Measurements from ENCODE around the gene SMAD5.
A peak's percentile ranks its signal among the peaks of the same experiment; 100 is the strongest.

Gene SMAD5

DNA sequence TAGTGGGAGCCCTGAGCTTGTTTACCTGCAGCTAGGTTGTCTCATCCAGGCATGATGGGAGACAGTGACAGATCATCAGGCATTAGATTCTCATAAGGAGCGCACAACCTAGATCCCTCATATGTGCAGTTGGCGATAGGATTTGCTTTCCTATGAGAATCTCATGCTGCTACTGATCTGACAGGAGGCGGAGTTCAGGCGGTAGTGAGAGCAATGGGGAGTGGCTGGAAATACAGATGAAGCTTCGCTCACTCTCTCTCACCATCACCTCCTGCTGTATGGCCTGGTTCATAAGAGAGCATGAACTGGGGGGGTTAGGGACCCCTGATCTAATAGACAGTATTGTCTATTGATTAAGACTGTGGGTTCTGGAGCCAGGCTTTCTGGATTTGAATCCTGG lies 24.9 kb downstream of the SMAD5 start:
- no peak for DNase-seq

DNA sequence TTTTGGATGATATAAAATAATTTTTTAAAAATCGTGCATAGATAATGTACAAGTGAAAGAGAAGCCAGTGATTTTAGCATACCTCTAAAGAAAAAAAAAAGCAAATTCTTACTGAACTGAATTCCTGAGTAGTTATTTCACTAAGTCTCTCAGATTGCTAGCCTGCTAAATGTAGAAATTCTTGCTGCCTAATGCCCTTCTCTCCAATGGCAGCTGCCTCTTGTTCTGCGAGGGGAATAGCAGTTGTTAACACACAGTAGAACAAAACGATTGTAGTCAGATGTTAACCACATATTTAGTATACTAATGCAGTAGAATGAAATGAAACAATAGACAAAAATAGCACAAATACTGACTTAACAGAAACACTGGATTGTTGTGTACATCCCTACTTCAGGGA lies 26.8 kb downstream of the SMAD5 start:
- DNase-seq: no peak

DNA sequence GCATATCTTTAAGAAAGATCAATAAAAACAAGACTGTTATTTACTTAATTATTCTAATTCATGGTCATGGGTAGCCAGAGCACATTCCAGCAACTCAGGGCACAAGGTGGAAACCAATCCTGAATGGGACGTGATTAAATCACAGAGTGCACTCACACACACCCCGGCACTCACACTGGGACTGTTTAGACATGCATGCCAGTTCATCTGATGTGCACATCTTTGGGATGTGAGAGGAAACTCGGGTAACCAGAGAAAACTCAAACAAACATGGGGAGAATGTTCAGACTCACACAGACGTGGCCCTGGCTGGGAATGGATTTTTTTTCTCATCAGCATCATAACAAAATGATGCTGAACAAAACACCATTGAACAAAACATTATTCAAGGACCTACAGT lies 29.4 kb downstream of the SMAD5 start:
- DNase-seq: no peak

DNA sequence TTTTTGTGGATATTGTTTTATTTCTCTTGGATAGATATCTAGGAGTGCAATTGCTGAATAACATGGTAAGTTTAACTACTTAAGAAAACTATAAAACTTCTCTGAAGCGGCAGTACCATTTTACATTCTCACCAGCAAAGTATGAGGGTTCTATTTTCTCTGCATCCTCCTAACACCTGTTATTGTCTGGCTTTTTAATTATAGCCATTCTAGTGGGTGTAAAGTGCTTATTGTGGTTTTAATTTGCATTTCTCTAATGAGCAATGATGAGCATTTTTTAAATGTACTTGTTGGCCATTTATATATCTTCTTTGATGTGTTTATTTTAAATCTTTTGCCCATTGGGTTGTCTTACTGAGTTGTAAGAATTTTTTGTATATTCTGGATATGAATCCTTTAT lies 31.6 kb downstream of the SMAD5 start:
- DNase-seq: no peak

DNA sequence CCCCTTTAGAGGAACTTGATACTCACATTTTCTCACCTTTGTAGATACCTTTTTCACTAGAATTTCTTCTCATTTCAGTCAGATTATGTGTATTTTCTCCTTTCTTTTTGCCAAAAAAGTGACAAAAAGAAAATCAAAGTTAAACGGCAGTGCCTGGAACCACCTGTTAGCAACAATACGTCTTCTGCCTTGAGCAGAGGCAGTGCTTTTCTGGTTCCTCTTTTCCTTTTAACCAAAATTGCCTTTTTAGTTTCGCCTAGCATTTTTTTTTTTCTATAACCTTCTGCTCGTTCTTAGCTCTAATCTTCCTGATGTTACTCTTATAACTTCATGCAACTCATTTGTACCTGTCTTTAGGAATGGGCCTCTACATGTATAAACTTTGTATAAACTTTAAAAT lies 34.3 kb downstream of the SMAD5 start:
- no peak for DNase-seq

DNA sequence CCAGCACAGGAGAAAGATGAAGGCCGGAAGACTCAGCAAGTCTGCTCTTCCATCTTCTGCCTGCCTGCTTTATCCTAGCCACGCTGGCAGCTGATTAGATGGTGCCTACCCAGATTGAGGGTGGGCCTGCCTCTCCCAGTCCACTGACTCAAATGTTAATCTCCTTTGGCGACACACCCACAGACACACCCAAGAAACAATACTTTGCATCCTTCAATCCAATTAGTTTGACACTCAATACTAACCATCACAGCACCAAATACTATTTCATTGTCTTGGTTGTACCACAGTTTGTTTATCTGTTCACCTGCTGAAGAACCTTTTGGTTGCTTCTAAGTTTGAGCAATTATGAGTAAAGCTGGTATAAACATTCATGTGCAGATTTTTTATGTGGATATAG lies 36.6 kb downstream of the SMAD5 start:
- DNase-seq: no peak

DNA sequence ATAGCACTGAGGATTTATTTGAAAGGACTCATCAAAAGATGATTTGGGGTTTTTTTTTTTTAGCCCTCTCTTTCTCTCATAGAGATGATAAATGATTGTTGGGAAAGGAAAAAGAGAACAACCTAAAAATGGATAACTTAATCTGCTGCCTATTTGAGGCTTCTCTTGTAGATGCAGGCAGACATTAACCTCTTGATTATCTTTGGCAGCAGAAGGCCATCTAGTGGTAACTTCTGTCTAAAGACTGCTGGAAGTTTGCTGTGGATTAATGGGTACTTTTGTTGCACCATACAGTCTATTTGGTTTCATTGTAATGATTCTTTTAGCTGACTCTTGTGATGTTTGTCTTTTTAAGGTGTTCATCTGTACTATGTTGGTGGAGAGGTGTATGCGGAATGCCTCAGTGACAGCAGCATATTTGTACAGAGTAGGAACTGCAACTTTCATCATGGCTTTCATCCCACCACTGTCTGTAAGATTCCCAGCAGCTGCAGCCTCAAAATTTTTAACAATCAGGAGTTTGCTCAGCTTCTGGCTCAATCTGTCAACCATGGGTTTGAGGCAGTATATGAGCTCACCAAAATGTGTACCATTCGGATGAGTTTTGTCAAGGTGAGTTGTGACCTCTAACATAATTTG lies 41.5 kb downstream of the SMAD5 start:
- DNase-seq: peak; percentile 18

DNA sequence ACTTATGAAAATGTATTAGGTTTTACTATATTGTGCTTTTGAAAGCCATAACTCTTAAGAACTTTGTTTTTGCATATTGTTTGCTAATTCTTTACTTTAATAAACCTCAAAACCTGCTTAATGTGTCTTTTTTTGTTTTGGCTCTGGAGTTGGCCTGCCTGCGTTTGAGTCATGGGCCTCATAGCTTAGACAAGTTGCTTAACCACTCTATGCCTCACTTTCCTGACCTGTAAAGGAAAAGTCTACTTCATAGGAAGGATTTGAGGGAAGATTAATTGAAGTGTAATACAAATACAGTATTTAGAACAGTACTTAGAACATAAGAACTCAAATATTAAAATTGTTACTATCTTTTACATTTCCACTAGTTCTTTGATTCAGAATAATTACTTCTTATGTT lies 50.0 kb downstream of the SMAD5 start:
- no peak for DNase-seq

DNA sequence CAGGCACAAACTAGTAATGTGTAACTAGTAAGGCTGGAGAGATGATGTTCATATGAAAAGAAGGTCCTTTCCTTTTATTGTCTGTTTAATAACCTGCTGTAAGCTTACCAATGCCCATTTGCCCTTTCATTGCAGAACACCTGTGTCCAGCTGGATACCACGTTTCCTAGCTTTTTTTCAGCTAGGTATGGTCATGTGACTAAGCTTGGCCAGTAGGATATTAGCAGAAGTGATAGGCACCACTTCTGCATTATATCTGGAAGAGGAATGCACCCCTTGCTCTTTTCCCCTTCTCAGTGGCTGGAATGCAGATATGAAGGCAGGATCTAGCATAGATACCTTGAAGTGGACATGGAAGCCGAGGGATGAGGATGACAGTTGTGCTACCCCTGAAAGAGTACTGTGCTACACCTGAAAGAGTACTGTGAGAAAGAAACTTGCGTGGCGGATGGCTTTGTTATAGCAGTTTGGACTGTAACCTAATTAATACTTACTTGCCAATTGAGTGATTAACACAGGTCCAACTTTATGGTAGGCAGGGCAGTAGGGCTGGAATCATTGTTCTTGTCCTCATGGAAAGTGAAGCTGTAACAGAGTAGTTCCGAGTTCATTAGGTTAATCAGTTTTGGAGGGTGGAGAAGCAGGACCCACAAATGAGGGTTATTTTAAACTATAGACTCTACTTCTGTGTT lies 53.5 kb downstream of the SMAD5 start:
- no peak for DNase-seq

DNA sequence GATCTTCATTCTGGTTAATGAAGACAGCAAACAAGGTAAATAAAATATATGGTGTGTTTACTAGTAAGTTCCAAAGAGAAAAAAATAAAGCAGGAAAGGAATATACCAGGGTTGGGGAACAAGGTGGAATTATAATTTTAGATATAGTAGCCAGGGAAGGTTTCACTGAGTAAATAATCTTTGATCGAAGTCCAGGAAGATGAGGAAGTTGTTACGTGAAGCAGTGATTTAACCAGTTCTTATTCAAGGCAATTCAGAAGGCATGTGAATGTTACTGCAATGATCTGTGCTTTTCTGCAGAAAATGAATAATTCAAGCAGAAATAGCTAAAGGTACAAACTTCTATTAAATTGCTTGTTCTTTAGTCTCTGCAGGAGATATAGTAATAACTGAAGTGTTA lies 54.2 kb downstream of the SMAD5 start:
- no peak for DNase-seq

DNA sequence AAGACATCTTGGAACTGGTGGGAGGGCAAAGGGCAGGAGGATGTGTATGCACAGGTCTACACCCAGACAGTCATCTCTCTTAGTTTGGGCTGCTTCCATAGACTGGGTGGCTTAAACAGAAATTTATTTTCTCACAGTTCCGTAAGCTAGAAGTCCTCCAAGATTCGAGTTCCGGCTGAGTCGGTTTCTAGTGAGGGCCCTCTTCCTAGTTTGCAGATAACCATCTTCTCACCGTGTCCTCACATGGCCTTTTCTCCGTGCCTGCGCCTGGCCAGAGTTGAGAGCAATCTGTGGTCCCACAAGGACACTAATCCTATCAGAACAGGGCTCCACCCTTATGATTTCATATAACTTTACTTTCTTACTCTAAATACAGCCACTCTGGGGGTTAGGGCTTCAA lies 56.2 kb downstream of the SMAD5 start:
- DNase-seq: no peak

DNA sequence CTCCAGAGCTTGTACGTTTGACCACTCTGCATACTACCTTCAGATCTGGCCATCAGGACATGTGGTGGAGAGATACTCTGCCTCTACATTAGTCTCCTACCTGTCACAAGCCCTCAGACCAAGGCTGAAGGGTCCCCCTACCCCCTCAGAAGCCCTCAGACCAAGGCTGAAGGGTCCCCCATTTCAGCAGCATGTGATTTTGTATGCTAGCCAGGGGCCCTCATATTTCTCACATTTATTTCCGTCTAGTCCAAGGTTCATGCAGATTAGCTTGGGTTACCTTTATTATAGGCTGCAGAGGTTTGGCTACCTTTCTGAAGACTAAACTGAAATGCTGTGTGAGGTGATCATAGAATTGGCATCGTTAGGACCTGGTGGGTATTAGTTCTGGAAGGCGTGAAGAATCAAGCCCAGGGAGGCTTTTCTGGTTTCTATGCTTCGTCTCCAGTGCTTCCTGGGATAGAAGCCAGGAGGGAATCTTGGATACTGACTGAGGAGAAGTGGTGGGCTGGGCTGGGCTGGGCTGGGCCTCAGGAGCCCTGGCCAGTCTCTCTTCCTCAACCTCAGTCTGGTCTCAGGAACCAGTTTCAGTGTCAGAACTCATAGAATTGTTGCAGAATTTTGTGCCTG lies 57.6 kb downstream of the SMAD5 start:
- no peak for DNase-seq

DNA sequence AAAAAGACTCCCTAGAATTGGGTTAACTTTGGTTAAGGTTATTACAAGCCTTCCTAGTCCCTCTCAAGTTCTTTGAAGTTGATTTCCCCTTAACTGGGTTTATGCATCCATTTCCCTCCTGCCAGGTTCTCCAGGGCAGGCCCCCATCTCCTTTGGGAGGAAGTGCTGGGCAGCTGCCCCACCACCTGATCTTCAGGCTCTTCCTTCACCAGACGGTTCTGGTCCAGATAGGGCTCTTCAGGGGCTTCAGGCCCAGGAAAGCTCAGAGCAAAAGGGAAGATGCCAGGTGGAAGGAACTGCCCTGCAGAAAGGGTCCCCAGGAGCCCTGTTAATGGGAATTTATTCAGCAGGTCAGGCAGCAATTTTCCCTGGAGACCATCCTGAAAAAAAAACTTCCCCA lies 58.3 kb downstream of the SMAD5 start:
- no peak for DNase-seq

DNA sequence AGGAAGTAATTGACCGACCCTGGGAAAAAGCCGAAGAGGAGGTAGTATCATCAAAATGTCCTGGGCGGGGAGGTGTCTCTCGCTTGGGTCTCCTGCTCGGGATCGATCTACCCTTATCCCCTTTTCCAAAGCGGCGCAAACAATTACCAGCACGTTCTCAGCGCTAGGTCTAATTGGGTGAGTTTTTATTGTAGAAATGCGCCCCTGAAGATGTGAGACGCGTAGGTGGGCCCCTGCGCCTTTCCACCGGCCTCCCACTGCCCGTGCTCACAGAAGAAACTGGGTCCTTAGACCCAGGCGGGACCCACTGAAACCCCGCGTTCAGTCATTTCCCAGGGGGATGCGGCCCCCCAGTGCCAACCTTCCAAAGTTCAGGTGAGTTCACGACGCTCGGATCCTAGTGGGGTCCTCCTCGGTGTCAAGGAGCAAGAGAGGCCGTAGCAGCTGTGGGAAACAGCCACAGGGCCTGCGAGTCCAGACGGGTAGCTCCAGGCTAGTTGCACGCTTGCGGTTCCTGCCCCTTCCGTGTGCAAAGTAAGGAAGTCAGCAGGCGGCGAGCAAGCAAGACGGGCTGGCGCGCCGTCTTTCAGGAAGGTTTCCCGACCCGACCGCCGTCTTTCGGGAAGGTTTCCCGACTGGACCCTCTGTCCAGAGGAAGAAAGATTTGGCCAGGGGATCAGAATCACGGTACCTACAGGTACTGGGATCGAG lies 58.8 kb downstream of the SMAD5 start:
- no peak for DNase-seq

DNA sequence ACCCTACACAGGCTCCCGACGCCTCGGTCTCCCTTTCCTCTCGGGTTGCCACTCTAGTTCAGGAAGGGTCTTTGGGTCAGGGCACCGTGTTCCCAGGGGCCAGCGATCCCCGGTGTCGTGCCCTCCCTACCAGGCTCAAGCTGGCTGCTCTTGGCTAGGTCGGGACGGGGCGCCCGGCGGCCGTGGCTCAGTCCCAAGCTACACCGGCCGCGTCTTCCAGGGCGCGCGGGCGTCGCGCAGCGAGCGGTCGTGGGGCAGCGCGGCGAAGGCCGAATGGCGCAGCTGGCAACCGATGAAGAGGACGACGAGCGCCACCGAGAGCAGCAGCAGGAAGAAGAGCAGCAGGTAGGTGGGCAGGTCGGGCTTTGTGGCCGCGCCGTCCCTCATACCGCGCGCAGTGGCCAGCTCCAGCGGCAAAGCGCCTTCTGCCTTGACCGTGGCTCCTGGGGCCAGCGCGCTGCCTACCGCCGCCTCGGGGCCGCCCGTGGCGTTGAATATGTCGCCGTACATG lies 59.4 kb downstream of the SMAD5 start:
- DNase-seq: no peak

DNA sequence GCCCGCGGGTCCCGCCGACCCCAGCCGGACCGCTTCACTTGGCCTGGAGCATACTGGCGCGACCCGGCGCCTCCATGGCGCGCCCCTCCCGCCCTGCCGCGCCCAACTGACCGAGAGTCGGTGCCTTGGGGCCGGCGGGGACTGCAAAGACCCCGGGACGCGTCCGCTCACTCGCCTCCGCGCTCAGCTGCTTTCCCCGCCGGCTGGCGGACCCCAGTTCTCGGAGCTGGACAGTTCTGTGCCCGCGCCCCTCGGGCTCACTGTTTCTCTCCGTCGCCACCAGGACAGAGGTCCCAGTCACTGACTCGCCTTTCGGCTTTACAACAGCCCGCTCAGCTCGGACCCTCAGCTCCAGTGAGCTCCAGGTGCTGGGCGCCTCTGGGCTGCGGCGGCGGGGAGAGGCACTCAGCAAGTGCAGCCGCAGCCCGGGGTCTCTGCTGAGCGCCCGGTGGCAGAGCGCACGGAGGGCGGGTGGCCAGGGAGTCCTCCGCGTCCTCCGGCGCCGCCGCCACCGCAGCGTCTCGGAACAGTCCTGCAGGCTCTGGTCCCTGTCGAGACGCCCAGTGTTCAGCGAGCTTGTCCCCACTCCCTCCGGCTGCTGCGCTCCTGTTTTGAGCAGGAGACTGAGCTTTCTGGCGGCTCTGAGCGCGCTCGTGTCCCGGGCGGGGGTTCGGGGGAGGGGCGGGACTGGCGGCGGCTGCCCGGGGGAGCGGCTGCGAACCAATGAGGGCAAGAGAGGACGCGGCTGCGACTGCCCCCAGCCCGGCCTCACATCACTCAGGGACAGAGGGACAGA lies 60.1 kb downstream of the SMAD5 start, which contains the start of gene SMIM32:
TSS of gene SMIM32 (minus strand) at position 637 of the 796 bp plus-strand sequence. CDS start 638 bp downstream, outside the sequence.
- peak; percentile 4 for DNase-seq

DNA sequence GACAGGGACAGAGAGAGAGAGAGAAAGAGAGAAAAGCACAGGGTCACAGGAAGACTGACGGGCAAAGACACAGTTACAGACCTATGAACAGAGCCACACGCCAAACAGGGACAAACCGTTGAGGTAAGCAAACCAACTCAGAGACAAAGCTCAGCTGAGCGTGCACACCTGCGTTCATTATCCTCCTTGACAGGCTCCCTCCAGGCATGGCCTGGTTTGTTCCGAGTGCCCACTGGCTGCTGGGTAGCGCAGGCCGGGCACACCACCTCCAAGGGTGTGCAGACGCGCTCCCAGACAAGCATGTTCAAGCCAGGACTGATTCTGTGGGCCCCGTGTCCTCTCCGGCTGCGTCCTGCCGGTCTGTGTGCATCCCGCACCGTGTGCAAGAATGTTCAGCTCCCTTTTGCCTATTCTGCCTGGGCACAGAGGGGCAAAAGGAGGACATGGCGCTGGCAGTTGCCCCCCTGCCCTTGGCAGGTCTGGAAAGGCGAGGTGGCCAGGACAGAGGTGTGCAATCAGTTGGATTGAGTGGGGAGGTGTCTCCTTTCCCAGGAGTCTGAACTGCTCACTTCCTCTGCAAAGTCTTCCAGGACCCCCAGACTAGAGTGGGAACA lies 60.8 kb downstream of the SMAD5 start:
- DNase-seq: no peak

DNA sequence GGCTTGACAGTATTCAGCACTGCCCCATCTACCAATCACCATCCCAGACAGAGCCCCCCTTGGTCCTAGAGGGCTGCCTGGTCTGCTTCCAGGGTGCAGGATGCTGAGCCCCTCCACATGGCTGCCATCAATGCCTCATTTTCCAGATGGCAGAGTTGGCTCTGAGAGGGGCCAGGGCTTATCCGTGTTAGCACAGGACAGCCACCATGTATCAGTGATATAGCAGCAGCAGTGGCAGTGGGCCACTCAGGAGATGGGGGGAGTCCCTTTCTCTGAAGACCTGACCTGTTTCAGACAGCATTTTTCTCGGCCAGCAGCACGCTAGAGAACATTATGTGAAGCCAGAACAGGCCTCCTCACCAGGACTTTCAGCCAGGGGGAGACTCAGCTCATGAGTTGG lies 61.9 kb downstream of the SMAD5 start:
- DNase-seq: no peak

DNA sequence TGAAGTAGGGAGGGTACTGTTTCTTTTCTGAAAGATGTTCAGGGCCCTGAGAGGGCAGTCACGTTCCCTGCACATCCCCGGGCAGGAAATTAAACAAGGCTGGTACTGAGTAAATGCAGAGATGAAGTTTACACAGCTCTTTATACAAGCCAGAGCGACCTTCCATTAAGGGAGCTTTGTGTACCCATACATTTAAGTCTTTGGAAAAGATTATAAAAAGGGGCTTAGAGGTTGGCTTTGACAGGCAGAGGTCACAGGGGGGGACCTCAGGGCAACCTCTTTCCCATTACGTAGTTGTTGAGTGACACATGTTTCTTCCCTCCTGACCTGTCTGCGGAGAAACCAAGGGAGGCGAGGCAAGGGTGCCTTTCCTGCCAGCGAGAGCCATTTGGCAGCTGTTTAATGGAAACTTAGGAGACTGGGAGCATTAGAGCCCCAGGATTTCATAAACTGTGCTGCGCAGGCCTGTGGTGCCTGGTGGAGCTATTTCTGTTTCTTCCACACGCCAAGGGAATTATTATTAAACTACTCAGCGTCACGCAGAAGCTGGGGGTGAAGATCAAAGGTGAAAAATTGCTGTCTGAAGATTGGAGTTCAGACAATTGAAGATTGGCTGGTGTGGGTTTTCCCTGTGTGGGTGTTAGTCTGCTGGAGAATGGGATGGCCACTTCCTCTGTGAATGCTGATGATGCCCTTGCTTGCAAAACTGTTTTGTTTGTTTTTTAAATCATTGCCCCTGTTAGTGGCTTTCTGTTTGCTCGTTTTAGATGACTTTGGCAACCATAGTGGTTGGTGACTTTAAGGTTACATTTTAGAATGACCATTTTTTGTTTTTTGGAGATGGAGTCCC lies 63.6 kb downstream of the SMAD5 start:
- no peak for DNase-seq

DNA sequence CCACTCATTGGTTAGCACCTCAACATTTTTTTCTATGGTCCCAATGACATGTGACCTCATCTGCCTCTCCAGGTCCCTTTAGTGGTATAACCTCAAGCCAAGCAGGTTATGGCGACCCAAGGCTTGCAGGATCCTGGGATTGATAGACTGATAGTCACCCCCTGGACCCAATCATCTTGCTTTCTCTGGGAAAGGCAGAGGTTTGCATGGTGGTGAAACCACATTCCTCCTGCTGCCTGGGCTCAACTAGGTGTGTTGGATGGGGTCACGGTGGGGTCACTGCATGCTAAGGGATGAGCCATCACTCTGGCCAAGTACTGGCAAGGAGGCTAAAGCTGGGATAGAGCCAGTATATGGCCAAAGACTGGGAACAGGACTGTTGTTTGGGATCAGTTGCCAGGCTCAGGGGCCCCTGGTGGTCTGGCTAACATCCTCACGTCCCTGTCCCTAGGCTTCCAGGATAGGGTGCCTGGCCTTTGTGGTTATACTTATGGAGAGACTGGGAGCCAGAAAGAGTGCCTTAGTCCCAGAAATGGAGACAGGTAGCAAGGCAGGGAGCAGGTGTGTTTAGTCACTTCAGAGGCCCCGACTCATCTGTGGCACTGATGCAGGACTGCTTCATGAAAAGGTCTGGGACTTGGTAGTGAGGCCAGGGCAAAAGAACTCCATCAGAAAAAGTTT lies 65.0 kb downstream of the SMAD5 start:
- no peak for DNase-seq

DNA sequence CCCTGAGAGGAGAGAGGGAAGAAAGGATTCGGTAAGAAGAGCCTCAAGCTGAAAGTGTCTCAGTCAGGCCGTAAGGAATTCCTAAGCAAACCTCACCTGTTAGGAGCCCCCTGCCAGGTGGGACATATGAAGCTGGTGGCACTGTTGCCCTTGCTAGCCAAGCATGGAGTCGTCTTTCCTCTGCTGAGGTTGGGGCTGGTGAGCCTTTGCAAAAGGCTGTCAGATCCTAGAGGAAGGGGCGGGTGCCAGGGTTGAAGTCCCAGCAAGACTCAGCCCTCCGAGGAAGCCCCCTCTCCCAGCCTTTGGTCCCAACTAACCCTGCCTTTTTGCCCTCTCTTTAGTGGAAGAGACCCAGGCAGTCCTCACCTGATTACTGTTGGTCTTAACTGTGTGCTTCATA lies 65.8 kb downstream of the SMAD5 start:
- DNase-seq: no peak

All from NCI-H774 (cell line).